Smooth muscle cell (in vitro differentiated cells): Measurements from ENCODE around the gene LARGE1. TPM values are rescaled to one million over a fixed set of nuclear protein-coding genes. Genes with fewer than 3 reads are reported as not detected.

Source experiments
- DNase-seq: peaks from one replicate; lab custom pipeline; 2025; ENCODE audit not compliant: unreplicated experiment; lab: John Stamatoyannopoulos, UW
- H2AFZ ChIP-seq: fragments of 200-600 bp; sonication (generic); 2 replicates; pipeline ENCODE4 v1.6.0; 2016; ENCODE audit warnings: antibody characterized with exemption, low read depth, mild to moderate bottlenecking
- H3F3A ChIP-seq: fragments of 200-600 bp; sonication (generic); 2 replicates; pipeline ENCODE4 v1.6.0; 2017; ENCODE audit warnings: antibody characterized with exemption, low read depth
- H3K27ac ChIP-seq: fragments of 200-600 bp; sonication (generic); 2 replicates; pipeline ENCODE4 v1.5.1; 2016; ENCODE audit warnings: low read depth, mild to moderate bottlenecking
- H3K27me3 ChIP-seq: fragments of 200-600 bp; sonication (generic); 2 replicates; pipeline ENCODE4 v1.6.1; 2016; ENCODE audit warnings: low read depth, mild to moderate bottlenecking
- H3K36me3 ChIP-seq: fragments of 200-600 bp; sonication (generic); 2 replicates; pipeline ENCODE4 v1.5.1; 2016; ENCODE audit warnings: low read depth
- H3K4me1 ChIP-seq: fragments of 200-600 bp; sonication (generic); 2 replicates; pipeline ENCODE4 v1.5.1; 2016; ENCODE audit warnings: low read depth
- H3K4me2 ChIP-seq: fragments of 200-600 bp; sonication (generic); 2 replicates; pipeline ENCODE4 v1.6.0; 2016; ENCODE audit warnings: mild to moderate bottlenecking
- H3K4me3 ChIP-seq: fragments of 200-600 bp; sonication (generic); 2 replicates; pipeline ENCODE4 v1.5.1; 2016; ENCODE audit warnings: mild to moderate bottlenecking
- H3K79me2 ChIP-seq: fragments of 200-600 bp; sonication (generic); 2 replicates; pipeline ENCODE4 v1.6.0; 2016; ENCODE audit warnings: low read depth, mild to moderate bottlenecking
- H3K9ac ChIP-seq: fragments of 200-600 bp; sonication (generic); 2 replicates; pipeline ENCODE4 v1.6.0; 2016; ENCODE audit warnings: low read depth
- H3K9me3 ChIP-seq: fragments of 200-600 bp; sonication (generic); replicated peaks from 2 replicates; pipeline ENCODE4 v1.5.1; 2016; ENCODE audit warnings: low read depth
- H4K20me1 ChIP-seq: fragments of 200-600 bp; sonication (generic); 2 replicates; pipeline ENCODE4 v1.6.0; 2016; ENCODE audit warnings: low read depth
- WGBS: methylation state at CpG from one replicate; pipeline ENCODE4 v1.1.7; 2016; ENCODE audit warnings: low lambda C conversion rate; 5-methylcytosine and 5-hydroxymethylcytosine counted together
- microRNA-seq: library from miRNA; unstranded; fragments of <30 nt; microRNA quantifications from one replicate; pipeline ENCODE4, GENCODE V29; 2016; ENCODE audit warnings: borderline number of aligned reads
- polyA plus RNA-seq: library from polyadenylated mRNA; unstranded; fragments of >200 nt; fragmentation: Nextera tagmentation; extraction: Ambion mirVana; gene quantifications from 2 replicates; pipeline ENCODE4 v1.2.1, GENCODE V29; 2016
- small RNA-seq: library from RNA; depleted of rRNA; stranded (forward); fragments of <200 nt; gene quantifications from one replicate; pipeline ENCODE3, GENCODE V24; 2014
- total RNA-seq: library from RNA; depleted of rRNA; stranded (reverse); fragments of >200 nt; gene quantifications from 2 replicates; pipeline ENCODE4 v1.2.3, GENCODE V29; 2014
- TF ChIP-seq, protein P1 (sequence below): fragments of 200-600 bp; sonication (generic); IDR thresholded peaks from 2 replicates; pipeline ENCODE4 v1.5.1; 2017; ENCODE audit warnings: borderline replicate concordance, mild to moderate bottlenecking, antibody characterized with exemption; ENCODE audit not compliant: insufficient read depth, poor library complexity, severe bottlenecking

LARGE1 gene
- total and polyA plus RNA-seq, 2 experiments from 2014 or later, result 11.9 to 18.0 TPM

DNA sequence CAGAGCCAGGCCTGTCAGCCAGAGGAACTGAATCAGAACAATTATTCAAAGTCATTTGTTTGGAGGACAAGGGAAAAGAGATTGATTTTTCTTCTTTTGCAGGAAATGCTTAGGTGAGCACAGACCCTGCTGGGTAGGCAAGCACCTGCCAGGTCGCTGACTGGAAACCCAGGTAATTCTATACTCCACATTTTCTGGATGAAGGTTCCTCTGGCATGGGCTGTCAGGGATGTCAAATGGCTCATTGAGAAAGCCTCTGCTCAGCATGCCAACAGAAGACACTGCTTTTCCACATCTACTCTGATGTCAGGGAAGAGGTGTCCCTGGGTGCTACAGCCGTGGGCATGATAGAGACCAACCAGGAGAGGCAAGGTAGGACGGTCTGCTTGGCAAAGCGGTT is 695.4 kb downstream of the LARGE1 start:
- Histone ChIP-seq H3K36me3 (no peaks in the 10 kb centered on the region), H2AFZ (no peak overlapping the region), H3K9me3 (peaks cover 6% of the 10 kb centered on the region), H3K27me3 (no peaks in the 10 kb centered on the region), H3K4me3 (no peak overlapping the region), H3F3A (no peaks in the 10 kb centered on the region), H3K27ac (no peak overlapping the region), H3K4me1 (no peaks in the 10 kb centered on the region), H3K9ac (no peak overlapping the region), H4K20me1 (no peaks in the 10 kb centered on the region), H3K79me2 (no peaks in the 10 kb centered on the region), H3K4me2 (no peak overlapping the region)
- WGBS, result 90% methylated on average over 4 of the region's 4 CpGs
- no peak for DNase-seq
- TF ChIP-seq, protein P1, sequence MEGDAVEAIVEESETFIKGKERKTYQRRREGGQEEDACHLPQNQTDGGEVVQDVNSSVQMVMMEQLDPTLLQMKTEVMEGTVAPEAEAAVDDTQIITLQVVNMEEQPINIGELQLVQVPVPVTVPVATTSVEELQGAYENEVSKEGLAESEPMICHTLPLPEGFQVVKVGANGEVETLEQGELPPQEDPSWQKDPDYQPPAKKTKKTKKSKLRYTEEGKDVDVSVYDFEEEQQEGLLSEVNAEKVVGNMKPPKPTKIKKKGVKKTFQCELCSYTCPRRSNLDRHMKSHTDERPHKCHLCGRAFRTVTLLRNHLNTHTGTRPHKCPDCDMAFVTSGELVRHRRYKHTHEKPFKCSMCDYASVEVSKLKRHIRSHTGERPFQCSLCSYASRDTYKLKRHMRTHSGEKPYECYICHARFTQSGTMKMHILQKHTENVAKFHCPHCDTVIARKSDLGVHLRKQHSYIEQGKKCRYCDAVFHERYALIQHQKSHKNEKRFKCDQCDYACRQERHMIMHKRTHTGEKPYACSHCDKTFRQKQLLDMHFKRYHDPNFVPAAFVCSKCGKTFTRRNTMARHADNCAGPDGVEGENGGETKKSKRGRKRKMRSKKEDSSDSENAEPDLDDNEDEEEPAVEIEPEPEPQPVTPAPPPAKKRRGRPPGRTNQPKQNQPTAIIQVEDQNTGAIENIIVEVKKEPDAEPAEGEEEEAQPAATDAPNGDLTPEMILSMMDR, result no peak

Small RNAs within 50 kb of the gene (microRNA-seq; reads per million reads assigned to microRNA genes)
- gene MIR4764, result not detected

Small RNAs within 50 kb of the gene (small RNA-seq; reads per million reads assigned to genes)
- gene MIR4764 (not detected), gene SNORA50B (not detected)
